ENCODE measurements around the gene ATAD2B. TPM values are rescaled to one million over a fixed set of nuclear protein-coding genes. Genes with fewer than 3 reads are reported as not detected.
A peak's percentile ranks its signal among the peaks of the same experiment; 100 is the strongest.

The ATAD2B gene
- polyA plus RNA-seq, 1 experiment: 1.5 TPM

GRCh38 chr2:23801396-23801795, 125.5 kb downstream of the ATAD2B start:
- POLR2A ChIA-PET: no interaction called here
- Histone ChIP-seq H3K36me3 (ENCODE audit: control insufficient read depth, insufficient read depth, low read length) (no peaks in the 10 kb centered on the region; the same call in 1 of the 2 replicates), H3K27me3 (ENCODE audit: control insufficient read depth, insufficient read depth, low read length) (no peaks in the 10 kb centered on the region), H3K4me3 (ENCODE audit: low read depth, low read length) (no peak overlapping the region)
- TF ChIP-seq, protein P1, sequence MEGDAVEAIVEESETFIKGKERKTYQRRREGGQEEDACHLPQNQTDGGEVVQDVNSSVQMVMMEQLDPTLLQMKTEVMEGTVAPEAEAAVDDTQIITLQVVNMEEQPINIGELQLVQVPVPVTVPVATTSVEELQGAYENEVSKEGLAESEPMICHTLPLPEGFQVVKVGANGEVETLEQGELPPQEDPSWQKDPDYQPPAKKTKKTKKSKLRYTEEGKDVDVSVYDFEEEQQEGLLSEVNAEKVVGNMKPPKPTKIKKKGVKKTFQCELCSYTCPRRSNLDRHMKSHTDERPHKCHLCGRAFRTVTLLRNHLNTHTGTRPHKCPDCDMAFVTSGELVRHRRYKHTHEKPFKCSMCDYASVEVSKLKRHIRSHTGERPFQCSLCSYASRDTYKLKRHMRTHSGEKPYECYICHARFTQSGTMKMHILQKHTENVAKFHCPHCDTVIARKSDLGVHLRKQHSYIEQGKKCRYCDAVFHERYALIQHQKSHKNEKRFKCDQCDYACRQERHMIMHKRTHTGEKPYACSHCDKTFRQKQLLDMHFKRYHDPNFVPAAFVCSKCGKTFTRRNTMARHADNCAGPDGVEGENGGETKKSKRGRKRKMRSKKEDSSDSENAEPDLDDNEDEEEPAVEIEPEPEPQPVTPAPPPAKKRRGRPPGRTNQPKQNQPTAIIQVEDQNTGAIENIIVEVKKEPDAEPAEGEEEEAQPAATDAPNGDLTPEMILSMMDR (IDR thresholded peaks at IDR 0.05; ENCODE audit: insufficient read depth, low read depth, low read length): no peak
- peak; percentile 28 for DNase-seq (ENCODE audit: low read depth)
- CTCF ChIA-PET: interaction anchor here (0.7 to 1.0 kb wide), 2 partner anchors 272 to 282 kb away, joined by 3 to 4 read pairs; no protein-coding TSS in a partner anchor

DNA sequence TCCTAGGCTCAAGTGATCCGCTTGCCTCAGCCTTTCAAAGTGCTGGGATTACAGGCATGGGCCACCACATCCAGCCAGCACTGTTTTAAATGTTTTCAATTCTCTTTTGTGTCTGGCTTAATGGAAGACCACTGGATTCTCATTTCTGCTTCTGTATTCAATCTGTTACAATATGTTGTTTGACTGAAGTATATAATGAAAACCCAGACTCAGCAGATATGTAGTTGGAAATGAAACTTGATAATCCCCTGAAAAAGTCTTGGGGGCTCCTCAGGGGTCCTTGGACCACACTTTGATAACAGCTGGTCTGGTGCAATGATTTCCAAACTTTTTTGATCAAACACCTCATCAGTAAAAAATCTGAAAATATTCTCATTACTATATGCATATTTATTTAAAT, 132.7 kb downstream of the ATAD2B start:
- H3K36me3 ChIP-seq (ENCODE audit: control insufficient read depth, insufficient read depth, low read length): no peaks in the 10 kb centered on the region; the same call in 1 of the 2 replicates
- TF ChIP-seq, protein P1 (IDR thresholded peaks at IDR 0.05; ENCODE audit: insufficient read depth, low read depth, low read length): no peak
- no peak overlapping the region for H3K4me3 ChIP-seq (ENCODE audit: low read depth, low read length)
- no peak for DNase-seq (ENCODE audit: low read depth)
- POLR2A ChIA-PET: no interaction called here
- CTCF ChIA-PET: no interaction called here
- no peaks in the 10 kb centered on the region for H3K27me3 ChIP-seq (ENCODE audit: control insufficient read depth, insufficient read depth, low read length)

DNA sequence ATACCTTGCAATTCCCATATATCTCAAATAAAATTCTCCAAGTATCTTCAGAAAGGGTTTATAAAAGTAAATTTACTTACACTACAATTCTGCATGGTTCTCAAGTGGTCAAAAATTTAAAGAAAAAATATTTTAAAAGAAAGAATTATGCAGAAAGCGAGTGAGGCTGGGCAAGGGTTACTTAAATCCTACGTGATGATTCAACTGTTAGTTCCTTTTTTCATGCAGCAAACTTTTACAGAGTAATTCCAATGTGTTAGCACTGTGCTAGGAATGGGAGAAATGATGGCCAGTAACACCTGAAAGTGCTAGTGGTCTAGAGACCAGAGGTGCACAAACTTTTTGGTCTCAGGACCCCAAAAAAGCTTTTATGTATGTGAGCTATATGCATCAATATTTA, 133.4 kb downstream of the ATAD2B start:
- POLR2A ChIA-PET: no interaction called here
- no peak for DNase-seq (ENCODE audit: low read depth)
- TF ChIP-seq, protein P1 (IDR thresholded peaks at IDR 0.05; ENCODE audit: insufficient read depth, low read depth, low read length): no peak
- Histone ChIP-seq H3K36me3 (ENCODE audit: control insufficient read depth, insufficient read depth, low read length) (no peaks in the 10 kb centered on the region; the same call in 1 of the 2 replicates), H3K27me3 (ENCODE audit: control insufficient read depth, insufficient read depth, low read length) (no peaks in the 10 kb centered on the region), H3K4me3 (ENCODE audit: low read depth, low read length) (no peak overlapping the region)
- CTCF ChIA-PET: no interaction called here

DNA sequence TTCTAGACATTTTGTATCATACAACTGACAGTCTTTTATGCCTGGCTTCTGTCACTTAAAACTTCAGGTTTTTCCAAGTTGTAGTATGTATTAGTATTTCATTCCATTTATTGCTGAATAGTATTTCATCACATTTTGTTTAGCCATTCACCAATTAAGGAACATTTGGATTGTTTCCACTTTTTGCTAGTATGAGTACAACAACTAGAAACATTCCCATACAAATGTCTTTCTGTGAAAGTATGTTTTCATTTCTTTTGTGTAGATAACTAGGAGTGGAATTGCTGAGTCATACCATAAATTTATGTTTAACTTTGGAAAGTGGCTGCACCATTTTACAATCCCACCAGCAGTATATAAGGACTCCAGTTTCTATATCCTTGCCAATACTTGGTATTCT, 135.9 kb downstream of the ATAD2B start:
- DNase-seq (ENCODE audit: low read depth): peak; percentile 54
- POLR2A ChIA-PET: no interaction called here
- TF ChIP-seq, protein P1 (IDR thresholded peaks at IDR 0.05; ENCODE audit: insufficient read depth, low read depth, low read length): no peak
- no peaks in the 10 kb centered on the region for H3K36me3 ChIP-seq (ENCODE audit: control insufficient read depth, insufficient read depth, low read length)
- H3K27me3 ChIP-seq (ENCODE audit: control insufficient read depth, insufficient read depth, low read length): no peaks in the 10 kb centered on the region
- CTCF ChIA-PET: no interaction called here
- no peak overlapping the region for H3K4me3 ChIP-seq (ENCODE audit: low read depth, low read length)

- TF ChIP-seq, protein P1 (IDR thresholded peaks at IDR 0.05; ENCODE audit: insufficient read depth, low read depth, low read length): no peak
- CTCF ChIA-PET: no interaction called here
- H3K36me3 ChIP-seq (ENCODE audit: control insufficient read depth, insufficient read depth, low read length): no peaks in the 10 kb centered on the region
- no peak overlapping the region for H3K4me3 ChIP-seq (ENCODE audit: low read depth, low read length)
- POLR2A ChIA-PET: no interaction called here
- DNase-seq (ENCODE audit: low read depth): no peak
- H3K27me3 ChIP-seq (ENCODE audit: control insufficient read depth, insufficient read depth, low read length): no peaks in the 10 kb centered on the region
Measured at GRCh38 chr2:23789012-23789411, 137.9 kb downstream of the ATAD2B start.
